Liver (tissue), 9 donors: ENCODE results near the gene AGPAT1. TPM values are rescaled to one million over a fixed set of nuclear protein-coding genes. Genes with fewer than 3 reads are reported as not detected.

Experiments used
- DNase-seq: peaks from one replicate; pipeline ENCODE4 v3.0.0-alpha.2; 2017; ENCODE audit warnings: low spot score
- H3K27ac ChIP-seq, 2 donors: one replicate each; pipeline ENCODE4 v1.7.0; 2013; ENCODE audit warnings: inconsistent platforms in 2 of 2, low read length in 2 of 2, control low read depth in 1 of 2, low read depth in 1 of 2, mild to moderate bottlenecking in 1 of 2
- H3K27me3 ChIP-seq, 4 donors: one replicate each; pipeline versions ENCODE4 v1.6.1 to v1.7.0; 2013; ENCODE audit warnings: low read length in 3 of 4, inconsistent platforms in 1 of 4, mild to moderate bottlenecking in 1 of 4, moderate library complexity in 1 of 4; ENCODE audit not compliant: control insufficient read depth in 4 of 4, insufficient read depth in 4 of 4
- H3K36me3 ChIP-seq, 4 donors: one replicate each; pipeline versions ENCODE4 v1.6.1 to v1.7.0; 2013; ENCODE audit warnings: low read length in 3 of 4, mild to moderate bottlenecking in 3 of 4, low read depth in 1 of 4, moderate library complexity in 1 of 4; ENCODE audit not compliant: control insufficient read depth in 4 of 4, insufficient read depth in 3 of 4
- H3K4me1 ChIP-seq, 4 donors: one replicate each; pipeline versions ENCODE4 v1.6.1 to v1.7.0; 2013; ENCODE audit warnings: low read length in 3 of 4, mild to moderate bottlenecking in 3 of 4, moderate library complexity in 1 of 4; ENCODE audit not compliant: control insufficient read depth in 4 of 4, insufficient read depth in 4 of 4
- H3K4me3 ChIP-seq, 3 donors: one replicate each; pipeline versions ENCODE4 v1.6.1 to v1.7.0; 2013; ENCODE audit warnings: low read length in 3 of 3, control low read depth in 1 of 3, low read depth in 1 of 3, mild to moderate bottlenecking in 1 of 3
- H3K9ac ChIP-seq, 2 donors: one replicate each; pipeline ENCODE4 v1.7.0; 2013; ENCODE audit warnings: low read length in 2 of 2, mild to moderate bottlenecking in 2 of 2, moderate library complexity in 2 of 2, control low read depth in 1 of 2, low read depth in 1 of 2
- H3K9me3 ChIP-seq, 4 donors: one replicate each; pipeline versions ENCODE4 v1.6.1 to v1.7.0; 2013; ENCODE audit warnings: low read length in 3 of 4; ENCODE audit not compliant: control insufficient read depth in 4 of 4
- CTCF ChIP-seq: fragments of 150-350 bp; IDR thresholded peaks from 2 replicates; pipeline ENCODE4 v1.5.1; 2017; ENCODE audit warnings: improper control_type of control experiment, low read depth, low read length; ENCODE audit not compliant: missing input control
- EGR1 ChIP-seq, 2 donors: IDR thresholded peaks; 2 replicates each; pipeline ENCODE4 v1.6.1; 2016 to 2018; ENCODE audit warnings: antibody characterized with exemption in 2 of 2, low read depth in 2 of 2
- FOXA2 ChIP-seq: IDR thresholded peaks from 2 replicates; pipeline ENCODE4 v1.6.1; 2016; ENCODE audit warnings: antibody characterized with exemption
- GABPA ChIP-seq, 2 donors: IDR thresholded peaks in 1 of 2; conservative IDR thresholded peaks in 1 of 2; 2 replicates each; pipeline ENCODE4 v1.6.1; 2016; ENCODE audit warnings: antibody characterized with exemption in 2 of 2, mild to moderate bottlenecking in 1 of 2, moderate library complexity in 1 of 2
- HNF4A ChIP-seq, 2 donors: conservative IDR thresholded peaks; 2 replicates each; pipeline ENCODE4 v1.6.1; 2016; ENCODE audit warnings: antibody characterized with exemption in 2 of 2, mild to moderate bottlenecking in 2 of 2
- HNF4G ChIP-seq: IDR thresholded peaks from 2 replicates; pipeline ENCODE4 v1.6.1; 2016; ENCODE audit warnings: antibody characterized with exemption
- NR2F2 ChIP-seq: IDR thresholded peaks from 2 replicates; pipeline ENCODE4 v1.6.1; 2016; ENCODE audit warnings: antibody characterized with exemption
- RAD21 ChIP-seq, 2 donors: IDR thresholded peaks; 2 replicates each; pipeline ENCODE4 v1.6.1; 2016; ENCODE audit warnings: antibody characterized with exemption in 2 of 2, mild to moderate bottlenecking in 2 of 2
- RXRA ChIP-seq, 2 donors: IDR thresholded peaks; 2 replicates each; pipeline ENCODE4 v1.6.1; 2017 to 2018; ENCODE audit warnings: antibody characterized with exemption in 2 of 2, mild to moderate bottlenecking in 1 of 2
- SP1 ChIP-seq: IDR thresholded peaks from 2 replicates; pipeline ENCODE4 v1.6.1; 2018; ENCODE audit warnings: antibody characterized with exemption, mild to moderate bottlenecking
- TAF1 ChIP-seq: conservative IDR thresholded peaks from 2 replicates; pipeline ENCODE4 v1.6.1; 2016; ENCODE audit warnings: antibody characterized with exemption, mild to moderate bottlenecking
- YY1 ChIP-seq: IDR thresholded peaks from 2 replicates; pipeline ENCODE4 v1.6.1; 2016; ENCODE audit warnings: antibody characterized with exemption, mild to moderate bottlenecking
- WGBS: extraction: QIAGEN DNeasy Blood & Tissue Kit; methylation state at CpG from one replicate; pipeline ENCODE4 v1.1.7; 2013; 5-methylcytosine and 5-hydroxymethylcytosine counted together
- polyA plus RNA-seq, 2 donors: library from polyadenylated mRNA; stranded (reverse) in 1 of 2; unstranded in 1 of 2; fragments of 200-250 nt in 1 of 2; fragments of >200 nt in 1 of 2; fragmentation: Nextera tagmentation in 1 of 2; extraction: Ambion mirVana in 1 of 2; gene quantifications; one replicate each; pipeline versions ENCODE4 v1.2.1 to v1.2.3, GENCODE V29; 2013 to 2015
- total RNA-seq, 2 donors: library from RNA; depleted of rRNA; stranded (reverse); fragments of >200 nt; gene quantifications; one replicate each; pipeline ENCODE4 v1.2.3, GENCODE V29; 2014
- TF ChIP-seq, protein P1 (sequence below): IDR thresholded peaks from 2 replicates; pipeline ENCODE4 v1.6.1; 2016; ENCODE audit warnings: antibody characterized with exemption
- TF ChIP-seq, protein P2 (sequence below): IDR thresholded peaks from 2 replicates; pipeline ENCODE4 v1.6.1; 2016; ENCODE audit warnings: antibody characterized with exemption
- TF ChIP-seq, protein P3 (sequence below): IDR thresholded peaks from 2 replicates; pipeline ENCODE4 v1.6.1; 2016; ENCODE audit warnings: antibody characterized with exemption
- TF ChIP-seq, protein P4 (sequence below): IDR thresholded peaks from 2 replicates; pipeline ENCODE4 v1.6.1; 2016; ENCODE audit warnings: antibody characterized with exemption, mild to moderate bottlenecking
- donor health status: healthy.
- donor health status: healthy.
- donor health status: healthy.
- donor health status: healthy.
- donor health status: healthy.

Gene AGPAT1
- total and polyA plus RNA-seq, 4 donors = 10.4 to 45.1 (median 17.5) TPM

DNA sequence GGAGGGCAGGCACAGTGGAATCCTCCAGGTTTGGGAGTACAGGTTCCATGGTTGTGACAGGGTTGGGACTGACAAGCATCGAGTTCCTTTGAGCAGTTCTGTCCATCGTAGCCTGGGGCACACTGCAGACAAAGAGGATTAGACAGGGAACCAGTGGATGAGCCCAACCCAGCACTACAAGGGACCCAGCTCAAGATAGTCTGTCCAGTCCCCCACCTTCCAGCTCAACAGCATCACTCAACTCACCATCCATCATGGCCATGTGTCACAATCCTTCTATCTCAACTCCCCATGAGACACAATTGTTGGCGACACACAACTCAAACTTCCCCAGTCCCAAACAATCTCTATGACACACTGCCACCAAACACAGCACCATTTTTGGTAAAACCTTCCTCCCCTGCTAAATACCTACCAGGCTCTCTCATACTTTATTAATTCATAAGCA is 28.4 kb upstream of the AGPAT1 start:
- WGBS = 90% methylated on average over 3 of the region's 3 CpGs
- Histone ChIP-seq H3K9ac (no peak overlapping the region), H3K4me3 (no peak overlapping the region), H3K4me1 (no peaks in the 10 kb centered on the region), H3K27me3 (no peaks in the 10 kb centered on the region), H3K27ac (no peak overlapping the region), H3K9me3 (no peaks in the 10 kb centered on the region), H3K36me3 (no peaks in the 10 kb centered on the region)
- DNase-seq = no peak
- TF ChIP-seq CTCF (no peak), TAF1 (no peak), HNF4A (conservative IDR thresholded peaks at IDR 0.05) (no peak), FOXA2 (no peak), RXRA (IDR thresholded peaks at IDR 0.05) (no peak), GABPA (IDR thresholded peaks at IDR 0.05 in 1 of 2, conservative IDR thresholded peaks at IDR 0.05 in 1 of 2) (no peak), EGR1 (IDR thresholded peaks at IDR 0.05; ENCODE audit: low read depth in 2 of 2) (no peak), YY1 (no peak), NR2F2 (no peak), HNF4G (no peak), RAD21 (IDR thresholded peaks at IDR 0.05) (no peak)
- TF ChIP-seq, protein P1, sequence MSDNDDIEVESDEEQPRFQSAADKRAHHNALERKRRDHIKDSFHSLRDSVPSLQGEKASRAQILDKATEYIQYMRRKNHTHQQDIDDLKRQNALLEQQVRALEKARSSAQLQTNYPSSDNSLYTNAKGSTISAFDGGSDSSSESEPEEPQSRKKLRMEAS = no peak
- TF ChIP-seq, protein P2, sequence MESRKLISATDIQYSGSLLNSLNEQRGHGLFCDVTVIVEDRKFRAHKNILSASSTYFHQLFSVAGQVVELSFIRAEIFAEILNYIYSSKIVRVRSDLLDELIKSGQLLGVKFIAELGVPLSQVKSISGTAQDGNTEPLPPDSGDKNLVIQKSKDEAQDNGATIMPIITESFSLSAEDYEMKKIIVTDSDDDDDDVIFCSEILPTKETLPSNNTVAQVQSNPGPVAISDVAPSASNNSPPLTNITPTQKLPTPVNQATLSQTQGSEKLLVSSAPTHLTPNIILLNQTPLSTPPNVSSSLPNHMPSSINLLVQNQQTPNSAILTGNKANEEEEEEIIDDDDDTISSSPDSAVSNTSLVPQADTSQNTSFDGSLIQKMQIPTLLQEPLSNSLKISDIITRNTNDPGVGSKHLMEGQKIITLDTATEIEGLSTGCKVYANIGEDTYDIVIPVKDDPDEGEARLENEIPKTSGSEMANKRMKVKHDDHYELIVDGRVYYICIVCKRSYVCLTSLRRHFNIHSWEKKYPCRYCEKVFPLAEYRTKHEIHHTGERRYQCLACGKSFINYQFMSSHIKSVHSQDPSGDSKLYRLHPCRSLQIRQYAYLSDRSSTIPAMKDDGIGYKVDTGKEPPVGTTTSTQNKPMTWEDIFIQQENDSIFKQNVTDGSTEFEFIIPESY = no peak
- TF ChIP-seq, protein P3, sequence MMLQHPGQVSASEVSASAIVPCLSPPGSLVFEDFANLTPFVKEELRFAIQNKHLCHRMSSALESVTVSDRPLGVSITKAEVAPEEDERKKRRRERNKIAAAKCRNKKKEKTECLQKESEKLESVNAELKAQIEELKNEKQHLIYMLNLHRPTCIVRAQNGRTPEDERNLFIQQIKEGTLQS = no peak

DNA sequence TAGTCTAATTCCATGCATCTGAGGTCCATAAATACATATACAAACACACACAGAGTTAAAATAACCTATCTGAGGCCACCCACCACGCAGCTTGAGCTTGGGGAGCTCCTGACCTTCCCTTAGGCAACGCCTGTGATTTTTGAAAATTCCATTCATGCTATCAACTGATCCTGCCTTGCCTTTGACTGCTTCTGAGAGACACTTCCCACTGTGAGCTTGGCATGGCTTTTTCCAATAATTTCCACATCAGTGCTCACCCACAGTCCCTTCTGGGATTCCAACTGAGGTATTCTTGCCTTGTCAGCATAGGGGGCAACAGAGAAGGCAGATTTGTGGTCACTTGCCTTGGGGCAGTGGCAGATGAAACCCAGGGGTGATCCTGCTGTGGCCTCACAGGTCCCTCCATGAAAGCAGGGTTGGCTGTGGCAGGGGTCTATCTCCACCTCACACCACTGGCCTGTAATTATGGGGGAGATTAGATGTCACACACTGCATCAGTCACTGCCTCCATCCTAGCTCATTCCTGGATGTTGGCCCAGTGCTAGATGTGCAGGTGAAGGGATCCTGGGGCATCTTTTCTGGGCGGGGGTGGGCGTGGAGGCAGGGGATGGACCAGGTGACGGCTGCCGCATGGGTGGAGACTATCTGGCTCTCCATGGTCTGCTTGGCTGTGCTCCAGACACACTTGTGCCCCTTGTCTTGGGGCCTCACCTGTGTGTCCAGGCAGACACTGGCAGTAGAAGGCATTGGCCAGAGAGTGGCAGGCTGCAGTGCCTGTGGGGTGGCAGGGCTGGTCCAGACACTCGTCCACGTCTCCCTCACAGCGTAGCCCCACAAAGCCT is 27.8 kb upstream of the AGPAT1 start:
- Histone ChIP-seq H3K4me3 (no peak overlapping the region), H3K9ac (no peak overlapping the region), H3K27ac (no peak overlapping the region), H3K27me3 (no peaks in the 10 kb centered on the region), H3K9me3 (no peaks in the 10 kb centered on the region), H3K36me3 (no peaks in the 10 kb centered on the region), H3K4me1 (no peaks in the 10 kb centered on the region)
- DNase-seq = no peak
- 77% methylated on average over 9 of the region's 9 CpGs for WGBS
- TF ChIP-seq, protein P4, sequence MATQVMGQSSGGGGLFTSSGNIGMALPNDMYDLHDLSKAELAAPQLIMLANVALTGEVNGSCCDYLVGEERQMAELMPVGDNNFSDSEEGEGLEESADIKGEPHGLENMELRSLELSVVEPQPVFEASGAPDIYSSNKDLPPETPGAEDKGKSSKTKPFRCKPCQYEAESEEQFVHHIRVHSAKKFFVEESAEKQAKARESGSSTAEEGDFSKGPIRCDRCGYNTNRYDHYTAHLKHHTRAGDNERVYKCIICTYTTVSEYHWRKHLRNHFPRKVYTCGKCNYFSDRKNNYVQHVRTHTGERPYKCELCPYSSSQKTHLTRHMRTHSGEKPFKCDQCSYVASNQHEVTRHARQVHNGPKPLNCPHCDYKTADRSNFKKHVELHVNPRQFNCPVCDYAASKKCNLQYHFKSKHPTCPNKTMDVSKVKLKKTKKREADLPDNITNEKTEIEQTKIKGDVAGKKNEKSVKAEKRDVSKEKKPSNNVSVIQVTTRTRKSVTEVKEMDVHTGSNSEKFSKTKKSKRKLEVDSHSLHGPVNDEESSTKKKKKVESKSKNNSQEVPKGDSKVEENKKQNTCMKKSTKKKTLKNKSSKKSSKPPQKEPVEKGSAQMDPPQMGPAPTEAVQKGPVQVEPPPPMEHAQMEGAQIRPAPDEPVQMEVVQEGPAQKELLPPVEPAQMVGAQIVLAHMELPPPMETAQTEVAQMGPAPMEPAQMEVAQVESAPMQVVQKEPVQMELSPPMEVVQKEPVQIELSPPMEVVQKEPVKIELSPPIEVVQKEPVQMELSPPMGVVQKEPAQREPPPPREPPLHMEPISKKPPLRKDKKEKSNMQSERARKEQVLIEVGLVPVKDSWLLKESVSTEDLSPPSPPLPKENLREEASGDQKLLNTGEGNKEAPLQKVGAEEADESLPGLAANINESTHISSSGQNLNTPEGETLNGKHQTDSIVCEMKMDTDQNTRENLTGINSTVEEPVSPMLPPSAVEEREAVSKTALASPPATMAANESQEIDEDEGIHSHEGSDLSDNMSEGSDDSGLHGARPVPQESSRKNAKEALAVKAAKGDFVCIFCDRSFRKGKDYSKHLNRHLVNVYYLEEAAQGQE = no peak
- TF ChIP-seq GABPA (IDR thresholded peaks at IDR 0.05 in 1 of 2, conservative IDR thresholded peaks at IDR 0.05 in 1 of 2) = no peak
- no peak for TF ChIP-seq YY1
- TF ChIP-seq SP1 = no peak
- TF ChIP-seq, protein P3 = no peak
- no peak for TF ChIP-seq HNF4G
- no peak for TF ChIP-seq TAF1
